Activated T-helper 1 cell treated with Interleukin-2 at 50 U/mL for 16 hours (primary cell): ENCODE data around the gene GSDME.

Experiments used
- DNase-seq: peaks from one replicate; pipeline ENCODE4 v3.0.0-alpha.2; 2020; ENCODE audit warnings: low read depth

GSDME gene

GRCh38 chr7:24769851-24770250 lies 12.6 kb upstream of the GSDME start:
- no peak for DNase-seq

GRCh38 chr7:24769014-24769830 lies 12.0 kb upstream of the GSDME start:
- DNase-seq, result no peak

- DNase-seq, result no peak
Observed at GRCh38 chr7:24767878-24768569, 10.8 kb upstream of the GSDME start.

GRCh38 chr7:24764972-24765744 lies 7.9 kb upstream of the GSDME start:
- DNase-seq, result no peak

GRCh38 chr7:24764011-24764410 lies 6.7 kb upstream of the GSDME start:
- DNase-seq, result no peak

- DNase-seq, result no peak
Observed at GRCh38 chr7:24763303-24763901, 6.1 kb upstream of the GSDME start.

- no peak for DNase-seq
Observed at GRCh38 chr7:24762771-24763170, 5.5 kb upstream of the GSDME start.

GRCh38 chr7:24760968-24761367 lies 3.7 kb upstream of the GSDME start:
- DNase-seq, result no peak

GRCh38 chr7:24756545-24757352 lies 515 bp downstream of the GSDME start:
- DNase-seq, result no peak

GRCh38 chr7:24755541-24756407 lies 1.5 kb downstream of the GSDME start:
- no peak for DNase-seq

GRCh38 chr7:24754906-24755506 lies 2.3 kb downstream of the GSDME start:
- no peak for DNase-seq

GRCh38 chr7:24752073-24752800 lies 5.0 kb downstream of the GSDME start:
- DNase-seq, result no peak

- no peak for DNase-seq
Observed at GRCh38 chr7:24751484-24751883, 5.8 kb downstream of the GSDME start.

GRCh38 chr7:24750441-24751055 lies 6.7 kb downstream of the GSDME start:
- DNase-seq, result no peak

GRCh38 chr7:24748521-24748920 lies 8.7 kb downstream of the GSDME start:
- DNase-seq, result no peak

- DNase-seq, result no peak
Observed at GRCh38 chr7:24745355-24745754, 11.9 kb downstream of the GSDME start.

- no peak for DNase-seq
Observed at GRCh38 chr7:24743471-24743870, 13.8 kb downstream of the GSDME start.

GRCh38 chr7:24742506-24743162 lies 14.6 kb downstream of the GSDME start:
- no peak for DNase-seq
